PFSK-1 (cell line): ENCODE measurements around the gene PBX4.

Experiments used
- POLR2AphosphoS5 ChIP-seq: IDR thresholded peaks from 2 replicates; pipeline ENCODE4 v1.6.1; 2012; ENCODE audit warnings: low read depth, mild to moderate bottlenecking, control low read depth, low read length, moderate library complexity
- REST ChIP-seq, 2 experiments: IDR thresholded peaks; 2 replicates each; pipeline versions ENCODE4 v1.6.1 to v1.8.0; 2011 to 2012; ENCODE audit warnings: low read depth in 2 of 2, low read length in 2 of 2, control low read depth in 1 of 2, inconsistent platforms in 1 of 2, mild to moderate bottlenecking in 1 of 2, moderate library complexity in 1 of 2; ENCODE audit not compliant: insufficient read depth in 1 of 2
- SIN3A ChIP-seq: IDR thresholded peaks from 2 replicates; pipeline ENCODE4 v1.6.1; 2012; ENCODE audit warnings: mild to moderate bottlenecking, low read length, moderate library complexity, borderline replicate concordance; ENCODE audit not compliant: insufficient read depth
- TAF1 ChIP-seq: IDR thresholded peaks from 2 replicates; pipeline ENCODE4 v1.6.1; 2012; ENCODE audit warnings: low read length, control low read depth, borderline replicate concordance; ENCODE audit not compliant: insufficient read depth

- TF ChIP-seq REST (IDR thresholded peaks at IDR 0.05; ENCODE audit: insufficient read depth in 1 of 2, low read depth in 2 of 2, low read length in 2 of 2) (no peak), TAF1 (no peak), SIN3A (no peak), POLR2AphosphoS5 (no peak)
Observed at GRCh38 chr19:19654441-19654840, 36.0 kb upstream of the PBX4 start.
